HG03575 (cell line): Measurements from ENCODE around the gene ATP2B2.
"Not testable (repeated sequence)": the region's sequence is repeated elsewhere in the genome, so short reads cannot be mapped to it uniquely, and the experiment has no call there.

ENCODE experiments used
- ATAC-seq: cut with Tn5 transposase; IDR thresholded peaks from one replicate; pipeline ENCODE4 v1.9.1; 2021; ENCODE audit not compliant: unreplicated experiment, insufficient number of reproducible peaks, low FRiP score; ENCODE audit errors: extremely low read depth

Gene ATP2B2

GRCh38 chr3:10382892-10383849 lies 122.2 kb downstream of the ATP2B2 start:
- no peak for ATAC-seq

GRCh38 chr3:10382445-10382844 lies 122.9 kb downstream of the ATP2B2 start:
- not testable (repeated sequence) for ATAC-seq

DNA sequence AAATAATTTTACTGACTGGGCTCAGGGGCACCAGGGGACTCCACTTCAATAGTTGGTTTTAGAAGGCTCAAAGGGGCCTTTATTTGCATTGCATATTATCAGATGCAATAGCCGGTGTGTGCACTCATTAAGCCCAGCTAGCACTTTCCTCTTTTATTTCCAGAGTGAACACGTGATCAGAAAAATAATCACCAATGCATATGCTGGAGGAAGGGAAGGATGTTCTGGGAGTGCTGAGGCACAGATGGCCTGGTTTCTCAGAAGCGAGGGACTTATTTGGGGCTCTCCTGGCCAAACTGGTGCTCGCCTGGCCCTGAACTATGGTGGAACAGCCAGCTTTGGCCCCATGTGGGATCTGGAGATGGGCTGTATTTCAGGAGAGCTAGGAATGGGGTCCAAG lies 124.0 kb downstream of the ATP2B2 start:
- no peak for ATAC-seq

DNA sequence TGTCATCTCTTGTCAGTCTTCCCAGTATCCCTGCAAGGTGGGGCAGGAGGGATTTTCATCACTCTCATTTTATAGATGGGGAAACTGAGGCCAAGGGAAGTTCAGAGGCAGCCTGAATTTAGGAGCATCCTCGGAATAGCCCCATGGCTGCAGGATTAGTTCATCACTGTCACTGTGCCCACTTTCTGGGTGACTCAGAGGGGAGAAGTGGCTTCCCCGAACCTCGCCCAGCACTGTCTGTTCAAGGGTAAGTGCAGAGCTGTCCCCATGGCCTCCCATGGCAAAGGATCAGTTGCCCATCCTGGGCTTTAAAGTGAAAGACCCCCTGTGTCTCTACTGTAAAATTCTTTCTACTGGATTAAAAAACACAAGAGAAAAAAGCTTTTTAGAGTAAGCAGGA lies 124.5 kb downstream of the ATP2B2 start:
- ATAC-seq, result no peak

GRCh38 chr3:10379961-10380360 lies 125.4 kb downstream of the ATP2B2 start:
- ATAC-seq, result no peak

DNA sequence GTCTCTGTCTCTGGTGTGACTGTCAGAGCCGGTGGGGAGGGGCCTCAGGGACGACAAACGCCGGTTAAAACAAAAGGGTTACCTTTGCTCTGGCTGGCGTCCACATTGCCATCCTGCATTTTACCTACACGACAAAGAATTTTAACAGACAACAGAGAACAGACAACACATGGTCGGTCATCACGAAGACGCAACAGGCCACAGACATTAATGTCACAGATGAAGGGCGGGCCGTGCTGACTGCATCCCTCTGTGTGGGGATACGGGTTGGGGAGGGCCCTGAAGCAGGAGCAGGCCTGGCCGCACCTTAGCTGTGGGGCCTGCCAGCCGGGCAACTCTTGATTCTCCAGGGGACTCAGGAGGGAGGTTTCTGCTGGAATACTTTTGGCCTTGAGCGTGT lies 126.2 kb downstream of the ATP2B2 start:
- ATAC-seq, result no peak

- ATAC-seq, result no peak
Measured at GRCh38 chr3:10378742-10379141, 126.6 kb downstream of the ATP2B2 start.

GRCh38 chr3:10378246-10378645 lies 127.1 kb downstream of the ATP2B2 start:
- ATAC-seq, result no peak

GRCh38 chr3:10377148-10377725 lies 128.1 kb downstream of the ATP2B2 start:
- no peak for ATAC-seq

GRCh38 chr3:10376353-10376752 lies 129.0 kb downstream of the ATP2B2 start:
- ATAC-seq, result no peak

GRCh38 chr3:10375296-10376053 lies 129.9 kb downstream of the ATP2B2 start:
- ATAC-seq, result no peak

GRCh38 chr3:10374311-10374710 lies 131.1 kb downstream of the ATP2B2 start:
- no peak for ATAC-seq

- ATAC-seq, result no peak
Measured at GRCh38 chr3:10373686-10374261, 131.6 kb downstream of the ATP2B2 start.

GRCh38 chr3:10371789-10372188 lies 133.6 kb downstream of the ATP2B2 start:
- ATAC-seq, result no peak

DNA sequence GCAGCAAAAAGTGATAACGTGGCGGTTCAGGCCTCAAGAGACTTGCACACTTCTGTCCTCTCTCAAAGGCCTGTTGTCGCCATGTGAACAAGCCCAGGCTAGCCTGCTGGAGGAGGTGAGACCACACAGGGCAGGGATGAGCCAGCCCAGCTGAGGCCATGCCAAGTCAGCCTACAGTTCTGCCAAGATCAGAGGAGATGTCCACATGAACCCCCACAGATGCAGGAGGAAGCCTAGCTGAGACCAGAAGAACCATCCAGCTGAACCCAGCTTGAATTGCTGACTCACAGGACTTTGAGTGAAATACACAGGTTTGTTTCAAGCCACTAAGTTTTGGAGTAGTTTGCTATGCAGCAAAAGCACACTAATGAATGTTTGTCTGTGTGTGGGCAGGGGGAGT lies 134.2 kb downstream of the ATP2B2 start:
- no peak for ATAC-seq

DNA sequence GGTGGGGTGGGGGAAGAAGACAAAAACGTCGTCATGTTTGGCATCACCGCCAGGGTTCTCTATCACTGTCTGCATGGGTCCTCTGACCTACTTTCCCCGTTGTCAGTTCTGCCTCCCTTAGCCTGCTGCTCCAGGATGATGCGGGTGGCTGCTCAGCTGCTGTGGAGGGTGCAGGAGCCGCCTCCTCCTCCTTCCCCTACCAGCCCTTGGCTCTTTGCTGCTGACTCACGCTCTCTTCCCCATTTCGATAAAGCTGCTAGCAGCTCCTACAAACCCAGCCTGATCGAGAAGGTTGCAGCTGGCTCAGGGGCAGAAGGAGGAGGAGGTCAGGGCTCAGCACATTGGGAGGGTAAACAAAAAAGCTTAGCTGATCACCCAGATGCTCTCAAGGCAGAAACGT lies 135.0 kb downstream of the ATP2B2 start:
- ATAC-seq, result no peak

DNA sequence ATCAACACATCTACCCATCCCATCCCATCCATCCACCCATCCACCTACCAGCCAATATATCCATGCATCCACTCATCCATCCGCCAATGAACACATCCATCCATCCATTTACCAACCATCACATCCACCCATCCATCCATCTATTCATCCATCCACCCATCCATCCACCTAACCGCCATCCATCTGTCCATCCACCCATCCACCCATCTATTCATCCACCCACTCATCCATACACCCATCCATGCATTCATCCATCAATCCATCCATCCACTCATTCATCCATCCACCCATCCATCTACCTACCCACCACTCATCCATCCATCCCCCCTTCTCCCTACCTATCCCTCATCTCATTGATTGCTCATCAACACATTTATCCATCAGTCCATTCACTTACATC lies 136.9 kb downstream of the ATP2B2 start:
- ATAC-seq, result no peak

DNA sequence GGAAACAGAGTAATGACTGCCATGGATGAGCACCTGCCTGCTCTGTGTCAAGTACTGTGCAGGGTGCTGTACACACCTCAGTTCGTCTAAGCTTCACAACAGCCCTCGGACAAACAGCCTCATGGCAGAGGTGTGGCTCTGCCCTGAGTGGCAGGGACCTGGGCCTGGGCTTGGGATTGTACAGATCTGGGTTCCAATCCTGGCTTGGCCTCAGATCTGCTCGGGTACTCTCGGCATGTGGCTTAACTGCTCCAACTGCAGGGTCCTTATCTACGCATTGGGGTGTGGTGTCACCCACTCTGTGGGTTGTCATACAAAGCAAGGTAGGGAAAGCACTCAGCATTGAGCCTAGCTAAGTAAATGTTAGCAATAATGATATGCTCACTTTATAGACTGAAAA lies 137.9 kb downstream of the ATP2B2 start:
- no peak for ATAC-seq

GRCh38 chr3:10366651-10367101 lies 138.7 kb downstream of the ATP2B2 start:
- no peak for ATAC-seq
